K562 (cell line): ENCODE measurements around the gene GRIK1. TPM values are rescaled to one million over a fixed set of nuclear protein-coding genes. Genes with fewer than 3 reads are reported as not detected.

Experiments
- CBX5 ChIP-seq: IDR thresholded peaks from 2 replicates; pipeline ENCODE4 v1.6.1; 2014; ENCODE audit warnings: low read depth, borderline replicate concordance
- FOXK1 ChIP-seq: sonication (generic); formaldehyde crosslinking; IDR thresholded peaks from 2 replicates; pipeline ENCODE4 v1.8.0; 2022; ENCODE audit warnings: missing genetic modification reagents, mild to moderate bottlenecking, borderline replicate concordance
- NFRKB ChIP-seq: fragments of 450-650 bp; IDR thresholded peaks from 2 replicates; pipeline ENCODE4 v1.6.1; 2016; ENCODE audit warnings: low read depth
- RUNX1 ChIP-seq: sonication (generic); IDR thresholded peaks from 2 replicates; pipeline ENCODE4 v1.6.1; 2016; ENCODE audit warnings: antibody characterized with exemption, low read depth
- ZNF24 ChIP-seq: fragments of 450-650 bp; IDR thresholded peaks from 2 replicates; pipeline ENCODE4 v1.6.1; 2016
- polyA plus RNA-seq, 8 experiments: library from polyadenylated mRNA; depleted of rRNA in 4 of 8; stranded (reverse) in 5 of 8; unstranded in 3 of 8; fragments of >200 nt; fragmentation: Nextera tagmentation in 2 of 8; fragmentation: Illumina TruSeq in 1 of 8; extraction: Ambion mirVana in 2 of 8; extraction: Trizol in 1 of 8; gene quantifications; 2 replicates each; pipeline versions ENCODE4 v1.2.1 to v1.2.3, GENCODE V29; 2011 to 2014; ENCODE audit warnings: inconsistent platforms in 1 of 8, missing spikeins in 1 of 8
- total RNA-seq, 7 experiments: library from RNA; depleted of rRNA in 6 of 7; stranded (reverse); fragments of >200 nt in 6 of 7; fragmentation: Illumina TruSeq in 2 of 7; extraction: Trizol in 2 of 7; gene quantifications; 2 replicates each; pipeline versions ENCODE4 v1.2.1 to v1.2.3, GENCODE V29; 2011 to 2021; ENCODE audit warnings: low replicate concordance in 1 of 7
- TF ChIP-seq, protein P1 (sequence below): IDR thresholded peaks from 3 replicates; pipeline ENCODE4 v1.6.1; 2011; ENCODE audit warnings: borderline replicate concordance, mild to moderate bottlenecking, moderate library complexity; ENCODE audit not compliant: insufficient read length; ENCODE audit errors: extremely low read depth
- TF ChIP-seq, protein P2 (sequence below): fragments of 250-450 bp; sonication (Bioruptor Pico); IDR thresholded peaks from 2 replicates; pipeline ENCODE4 v1.5.0; 2021; ENCODE audit warnings: mild to moderate bottlenecking, moderate library complexity
- TF ChIP-seq, protein P3 (sequence below): fragments of 200-800 bp; sonication (Bioruptor generic); IDR thresholded peaks from 2 replicates; pipeline ENCODE4 v1.6.1; 2017; ENCODE audit warnings: missing genetic modification characterization, missing compliant biosample characterization

Gene GRIK1
- total and polyA plus RNA-seq, 9 of the 15 experiments (the other 6 are each of a cell fraction or from before 2014, with no cell fraction given) = 0.17 to 2.8 (median 0.53) TPM

DNA sequence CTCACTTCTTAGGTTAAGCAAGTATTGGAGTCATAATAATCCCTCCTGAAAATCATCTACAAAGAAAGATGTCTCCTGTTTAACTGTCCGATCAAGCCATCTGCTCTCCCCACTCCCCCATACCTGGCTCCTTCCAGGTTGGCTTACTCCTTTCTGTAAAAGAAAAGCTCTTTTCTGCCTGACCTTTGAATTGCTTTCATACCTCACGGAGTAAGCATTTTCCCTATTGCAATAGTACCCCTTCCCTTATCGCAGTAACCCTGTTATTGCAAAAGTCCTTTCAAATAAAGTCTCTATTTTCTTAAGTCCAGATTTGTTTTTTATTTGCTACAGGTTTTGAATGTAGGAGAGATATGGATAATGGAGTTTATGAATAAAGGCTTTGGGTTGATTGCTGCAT is 150.4 kb downstream of the GRIK1 start (continued):
- no peak for TF ChIP-seq FOXK1 (CRISPR knock-in tag)
- TF ChIP-seq, protein P1, sequence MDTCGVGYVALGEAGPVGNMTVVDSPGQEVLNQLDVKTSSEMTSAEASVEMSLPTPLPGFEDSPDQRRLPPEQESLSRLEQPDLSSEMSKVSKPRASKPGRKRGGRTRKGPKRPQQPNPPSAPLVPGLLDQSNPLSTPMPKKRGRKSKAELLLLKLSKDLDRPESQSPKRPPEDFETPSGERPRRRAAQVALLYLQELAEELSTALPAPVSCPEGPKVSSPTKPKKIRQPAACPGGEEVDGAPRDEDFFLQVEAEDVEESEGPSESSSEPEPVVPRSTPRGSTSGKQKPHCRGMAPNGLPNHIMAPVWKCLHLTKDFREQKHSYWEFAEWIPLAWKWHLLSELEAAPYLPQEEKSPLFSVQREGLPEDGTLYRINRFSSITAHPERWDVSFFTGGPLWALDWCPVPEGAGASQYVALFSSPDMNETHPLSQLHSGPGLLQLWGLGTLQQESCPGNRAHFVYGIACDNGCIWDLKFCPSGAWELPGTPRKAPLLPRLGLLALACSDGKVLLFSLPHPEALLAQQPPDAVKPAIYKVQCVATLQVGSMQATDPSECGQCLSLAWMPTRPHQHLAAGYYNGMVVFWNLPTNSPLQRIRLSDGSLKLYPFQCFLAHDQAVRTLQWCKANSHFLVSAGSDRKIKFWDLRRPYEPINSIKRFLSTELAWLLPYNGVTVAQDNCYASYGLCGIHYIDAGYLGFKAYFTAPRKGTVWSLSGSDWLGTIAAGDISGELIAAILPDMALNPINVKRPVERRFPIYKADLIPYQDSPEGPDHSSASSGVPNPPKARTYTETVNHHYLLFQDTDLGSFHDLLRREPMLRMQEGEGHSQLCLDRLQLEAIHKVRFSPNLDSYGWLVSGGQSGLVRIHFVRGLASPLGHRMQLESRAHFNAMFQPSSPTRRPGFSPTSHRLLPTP = no peak
- TF ChIP-seq, protein P2, sequence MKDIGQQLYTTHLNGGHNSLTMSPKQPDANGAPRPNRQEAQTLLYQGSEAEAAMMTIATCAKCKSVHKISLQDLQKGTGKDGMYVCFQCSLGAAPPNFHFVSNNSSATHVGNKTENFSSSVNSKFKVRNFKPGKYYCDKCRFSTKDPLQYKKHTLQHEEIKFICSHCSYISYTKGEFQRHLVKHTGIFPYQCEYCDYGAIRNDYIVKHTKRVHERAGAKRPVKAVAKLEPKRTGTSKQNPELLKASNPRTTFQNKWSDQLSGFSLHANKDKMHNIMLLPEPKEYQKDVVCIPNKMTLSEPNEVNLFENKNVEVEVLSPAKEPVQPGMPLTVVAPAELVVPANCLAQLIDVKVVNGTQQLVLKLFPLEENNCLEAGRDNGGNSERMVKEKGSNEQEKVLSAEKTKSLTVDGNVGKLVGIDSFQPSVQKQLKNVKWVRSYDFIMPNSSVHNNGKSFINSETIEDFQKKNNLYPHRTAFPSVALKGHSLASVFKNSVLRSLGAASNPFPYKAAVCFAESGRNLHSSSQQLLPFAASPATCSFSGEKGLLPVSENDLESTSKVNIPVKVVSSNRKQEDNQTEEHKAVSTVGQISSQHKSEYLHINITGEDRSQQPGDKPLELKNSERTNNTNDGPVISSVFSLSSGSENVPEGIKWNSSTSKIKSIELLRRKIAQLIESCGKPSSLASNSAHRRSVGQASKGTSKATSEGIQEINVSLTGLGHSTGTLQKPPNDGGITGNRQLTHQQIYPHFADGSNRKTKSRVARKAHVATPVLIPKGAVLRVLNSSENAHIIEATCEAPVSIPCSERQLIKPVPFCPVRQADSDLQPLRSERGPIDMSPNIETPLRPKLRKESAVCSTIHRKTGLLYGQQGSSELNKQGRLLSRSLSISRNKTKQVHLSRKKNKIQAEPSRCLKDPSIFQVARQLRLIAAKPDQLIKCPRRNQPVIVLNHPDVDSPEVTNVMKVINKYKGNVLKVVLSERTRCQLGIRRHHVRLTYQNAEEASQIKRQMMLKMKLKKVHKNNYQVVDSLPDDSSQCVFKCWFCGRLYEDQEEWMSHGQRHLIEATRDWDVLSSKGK (CRISPR knock-in tag) = no peak
- TF ChIP-seq CBX5 = no peak
- no peak for TF ChIP-seq RUNX1
- TF ChIP-seq ZNF24 = no peak
- TF ChIP-seq, protein P3, sequence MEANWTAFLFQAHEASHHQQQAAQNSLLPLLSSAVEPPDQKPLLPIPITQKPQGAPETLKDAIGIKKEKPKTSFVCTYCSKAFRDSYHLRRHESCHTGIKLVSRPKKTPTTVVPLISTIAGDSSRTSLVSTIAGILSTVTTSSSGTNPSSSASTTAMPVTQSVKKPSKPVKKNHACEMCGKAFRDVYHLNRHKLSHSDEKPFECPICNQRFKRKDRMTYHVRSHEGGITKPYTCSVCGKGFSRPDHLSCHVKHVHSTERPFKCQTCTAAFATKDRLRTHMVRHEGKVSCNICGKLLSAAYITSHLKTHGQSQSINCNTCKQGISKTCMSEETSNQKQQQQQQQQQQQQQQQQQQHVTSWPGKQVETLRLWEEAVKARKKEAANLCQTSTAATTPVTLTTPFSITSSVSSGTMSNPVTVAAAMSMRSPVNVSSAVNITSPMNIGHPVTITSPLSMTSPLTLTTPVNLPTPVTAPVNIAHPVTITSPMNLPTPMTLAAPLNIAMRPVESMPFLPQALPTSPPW (CRISPR knock-in tag) = no peak
- TF ChIP-seq NFRKB = no peak
